Measurements from ENCODE around the gene WARS2. TPM values are rescaled to one million over a fixed set of nuclear protein-coding genes. Genes with fewer than 3 reads are reported as not detected.
"Not testable (repeated sequence)": the region's sequence is repeated elsewhere in the genome, so short reads cannot be mapped to it uniquely, and the experiment has no call there.

Gene WARS2
- total RNA-seq, 2 experiments from 2014 or later = 9.7 to 11.1 TPM

DNA sequence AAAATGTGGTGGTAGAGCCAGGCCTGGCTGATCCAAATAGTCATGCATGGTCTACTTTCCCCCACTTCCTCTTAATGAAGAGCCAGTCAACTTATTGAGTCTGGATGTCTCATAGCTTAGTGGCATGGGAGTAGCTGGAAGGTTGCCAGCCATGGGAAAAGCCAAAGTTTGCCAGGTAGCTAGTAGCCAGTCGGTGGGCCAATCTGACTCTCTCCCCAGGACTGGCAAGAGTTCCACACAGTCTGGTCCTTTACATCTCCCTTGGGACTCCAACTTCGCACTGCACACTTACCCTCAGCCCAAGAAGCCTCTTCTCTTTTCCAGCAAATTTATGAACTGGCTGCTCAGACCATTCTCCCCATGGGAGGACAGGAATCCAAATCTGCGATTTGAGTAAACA is 8.3 kb downstream of the WARS2 start:
- Mint-ChIP-seq H3K27ac (no peak overlapping the region), H3K4me1 (no peaks in the 10 kb centered on the region), H3K4me3 (no peak overlapping the region), H3K36me3 (ENCODE audit: low read depth) (peaks cover 2% of the 10 kb centered on the region), H3K9me3 (no peaks in the 10 kb centered on the region), H3K27me3 (no peaks in the 10 kb centered on the region)
- ChIA-PET CTCF (no interaction called here), POLR2A (interaction anchor here (1.0 kb wide), 1 partner anchor 9 kb away, joined by 4 read pairs; the partner anchor contains the start of gene WARS2)
- DNase-seq = no peak

DNA sequence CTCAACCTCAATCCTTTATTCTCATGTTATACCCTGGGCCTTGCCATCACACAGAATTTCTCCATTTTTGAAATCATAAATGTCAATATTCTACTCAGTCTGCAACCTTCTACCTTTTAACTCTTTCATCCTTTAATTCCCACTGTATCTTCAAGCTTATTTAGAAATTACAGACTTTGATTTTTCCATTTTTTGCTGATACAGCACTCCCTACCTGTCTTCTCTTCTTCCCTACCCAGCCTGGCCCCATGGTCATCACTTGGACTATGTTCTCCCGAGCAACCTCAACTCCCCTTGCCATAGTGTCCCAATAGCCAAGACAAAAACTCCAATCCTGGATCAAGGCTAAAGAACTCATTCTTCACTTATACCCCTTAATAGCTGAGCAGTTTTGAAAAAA is 14.6 kb downstream of the WARS2 start:
- H3K36me3 Mint-ChIP-seq (ENCODE audit: low read depth) = peaks cover 5% of the 10 kb centered on the region
- POLR2A ChIA-PET = interaction anchor here (2.2 kb wide), 1 partner anchor 15 kb away, joined by 6 read pairs; the partner anchor contains the start of gene WARS2
- H3K4me3 Mint-ChIP-seq = no peak overlapping the region
- H3K27ac Mint-ChIP-seq = no peak overlapping the region
- H3K4me1 Mint-ChIP-seq = no peaks in the 10 kb centered on the region
- H3K27me3 Mint-ChIP-seq = no peaks in the 10 kb centered on the region
- no peaks in the 10 kb centered on the region for H3K9me3 Mint-ChIP-seq
- DNase-seq = no peak
- CTCF ChIA-PET = interaction anchor here (0.7 kb wide), 1 partner anchor 79 kb away, joined by 3 read pairs; no protein-coding TSS in a partner anchor

DNA sequence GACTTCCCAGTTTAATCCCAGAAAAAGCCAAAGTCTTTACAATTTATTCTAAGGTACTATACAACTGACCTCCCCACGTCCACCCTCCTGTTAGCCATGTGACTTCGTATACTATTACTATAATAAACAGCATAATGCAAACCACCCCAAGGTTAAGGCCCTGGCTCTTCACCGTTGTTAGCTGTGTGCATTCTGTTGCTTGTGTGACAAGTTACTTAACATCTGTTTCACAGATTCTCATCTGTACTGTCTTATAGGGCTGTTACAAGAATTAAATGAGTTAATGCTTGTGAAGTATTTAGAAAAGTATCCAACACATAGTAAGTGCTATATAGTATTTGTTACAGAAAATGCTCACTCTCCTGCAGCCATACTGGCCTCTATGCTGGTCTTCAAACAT is 15.7 kb downstream of the WARS2 start:
- CTCF ChIA-PET = no interaction called here

DNA sequence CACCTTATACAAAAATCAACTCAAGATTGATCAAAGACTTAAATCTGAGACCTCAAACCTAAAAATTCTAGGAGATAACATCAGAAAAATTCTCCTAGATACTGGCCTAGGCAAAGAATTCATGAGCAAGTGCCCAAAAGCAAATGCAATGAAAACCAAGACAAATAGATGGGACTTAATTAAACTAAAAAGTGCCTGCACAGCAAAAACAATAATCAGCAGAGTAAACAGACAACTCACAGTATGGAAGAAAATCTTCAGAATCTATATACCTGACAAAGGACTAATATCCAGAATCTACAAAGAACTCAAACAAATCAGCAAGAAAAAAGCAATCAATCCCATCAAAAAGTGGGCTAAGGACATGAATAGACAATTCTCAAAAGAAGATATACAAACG is 18.6 kb downstream of the WARS2 start:
- H3K27ac Mint-ChIP-seq; H3K9me3 Mint-ChIP-seq; H3K27me3 Mint-ChIP-seq; POLR2A ChIA-PET; H3K4me1 Mint-ChIP-seq; CTCF ChIA-PET; DNase-seq; H3K4me3 Mint-ChIP-seq; H3K36me3 Mint-ChIP-seq (ENCODE audit: low read depth): not testable (repeated sequence)

More for the DNA sequence above, 15.7 kb downstream of the WARS2 start:
- H3K9me3 Mint-ChIP-seq = peaks cover 1% of the 10 kb centered on the region
- no peaks in the 10 kb centered on the region for H3K27me3 Mint-ChIP-seq
- H3K27ac Mint-ChIP-seq = no peak overlapping the region
- H3K4me3 Mint-ChIP-seq = no peak overlapping the region
- POLR2A ChIA-PET = interaction anchor here (2.2 kb wide), 1 partner anchor 16 kb away, joined by 6 read pairs; the partner anchor contains the start of gene WARS2
- peaks cover 5% of the 10 kb centered on the region for H3K36me3 Mint-ChIP-seq (ENCODE audit: low read depth)
- no peak for DNase-seq
- H3K4me1 Mint-ChIP-seq = no peaks in the 10 kb centered on the region

DNA sequence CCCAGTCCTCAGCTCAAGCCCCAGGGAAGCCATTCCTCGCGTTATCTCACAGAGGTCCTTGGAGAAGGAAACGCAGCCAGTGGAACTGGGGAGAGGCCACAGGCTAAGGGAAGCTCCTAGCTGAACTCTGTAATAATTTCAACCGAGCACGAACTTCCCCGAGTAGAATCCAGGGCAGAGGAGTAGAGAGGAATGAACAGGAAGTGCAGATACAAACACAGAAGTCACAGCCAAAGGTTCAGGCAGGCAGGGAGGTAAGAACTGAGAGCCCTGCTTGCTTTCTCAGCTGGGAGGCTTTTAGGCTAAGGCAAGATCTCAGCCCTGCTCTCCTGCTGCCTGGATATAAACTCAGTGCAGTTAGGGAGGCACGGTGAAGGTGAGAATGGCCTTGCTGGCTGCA is 23.7 kb downstream of the WARS2 start:
- DNase-seq = no peak

DNA sequence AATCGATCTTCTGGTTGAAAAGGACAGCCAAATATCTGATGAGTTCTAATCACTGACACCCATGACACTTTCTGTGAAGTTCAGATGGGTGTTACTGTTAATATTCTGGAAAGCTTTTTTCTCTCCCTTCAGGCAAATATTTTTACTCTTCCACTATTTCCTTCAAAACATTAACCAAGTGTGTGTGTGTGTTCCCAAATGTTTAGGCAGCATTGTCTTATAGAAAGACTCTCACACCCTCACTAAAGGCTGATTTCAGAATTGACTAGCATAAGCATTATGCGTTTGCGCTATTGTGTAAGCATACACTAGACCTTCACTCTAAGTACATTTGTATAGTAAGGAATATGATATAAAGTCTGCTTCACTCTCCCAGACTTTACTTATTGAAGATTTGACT is 24.7 kb downstream of the WARS2 start:
- Mint-ChIP-seq H3K9me3 (peaks cover 2% of the 10 kb centered on the region), H3K27me3 (no peaks in the 10 kb centered on the region), H3K36me3 (ENCODE audit: low read depth) (peaks cover 2% of the 10 kb centered on the region), H3K4me3 (no peak overlapping the region), H3K27ac (no peak overlapping the region), H3K4me1 (no peaks in the 10 kb centered on the region)
- POLR2A ChIA-PET = no interaction called here
- CTCF ChIA-PET = no interaction called here
- DNase-seq = no peak

More for the DNA sequence above, 23.7 kb downstream of the WARS2 start:
- POLR2A ChIA-PET = no interaction called here
- H3K27me3 Mint-ChIP-seq = no peaks in the 10 kb centered on the region
- no peak overlapping the region for H3K4me3 Mint-ChIP-seq
- CTCF ChIA-PET = no interaction called here
- peaks cover 2% of the 10 kb centered on the region for H3K9me3 Mint-ChIP-seq
- H3K4me1 Mint-ChIP-seq = no peaks in the 10 kb centered on the region
- no peak overlapping the region for H3K27ac Mint-ChIP-seq
- H3K36me3 Mint-ChIP-seq (ENCODE audit: low read depth) = peaks cover 2% of the 10 kb centered on the region

DNA sequence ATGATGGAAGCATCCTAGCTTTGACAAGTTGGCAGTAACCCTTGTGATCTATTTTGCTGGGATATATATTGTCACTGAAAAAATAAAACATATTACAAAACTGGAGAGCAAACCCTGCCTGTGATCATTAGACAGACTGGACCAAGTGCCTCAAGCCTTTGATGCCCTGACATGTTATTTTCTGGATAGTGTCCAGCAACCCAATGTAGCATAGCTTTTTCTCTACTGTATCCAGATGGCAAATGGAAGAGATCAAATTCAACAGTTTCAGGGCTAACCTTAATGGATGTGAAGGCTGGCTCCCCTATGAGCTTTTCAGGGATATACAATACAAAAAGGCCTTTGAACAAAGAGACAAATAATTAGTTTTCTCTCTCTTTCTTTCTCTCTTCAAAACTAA is 25.1 kb downstream of the WARS2 start:
- H3K4me3 Mint-ChIP-seq = no peak overlapping the region
- H3K36me3 Mint-ChIP-seq (ENCODE audit: low read depth) = peaks cover 2% of the 10 kb centered on the region
- no peak for DNase-seq
- peaks cover 2% of the 10 kb centered on the region for H3K9me3 Mint-ChIP-seq
- no peaks in the 10 kb centered on the region for H3K4me1 Mint-ChIP-seq
- no peak overlapping the region for H3K27ac Mint-ChIP-seq
- no peaks in the 10 kb centered on the region for H3K27me3 Mint-ChIP-seq
- ChIA-PET POLR2A (no interaction called here), CTCF (no interaction called here)

DNA sequence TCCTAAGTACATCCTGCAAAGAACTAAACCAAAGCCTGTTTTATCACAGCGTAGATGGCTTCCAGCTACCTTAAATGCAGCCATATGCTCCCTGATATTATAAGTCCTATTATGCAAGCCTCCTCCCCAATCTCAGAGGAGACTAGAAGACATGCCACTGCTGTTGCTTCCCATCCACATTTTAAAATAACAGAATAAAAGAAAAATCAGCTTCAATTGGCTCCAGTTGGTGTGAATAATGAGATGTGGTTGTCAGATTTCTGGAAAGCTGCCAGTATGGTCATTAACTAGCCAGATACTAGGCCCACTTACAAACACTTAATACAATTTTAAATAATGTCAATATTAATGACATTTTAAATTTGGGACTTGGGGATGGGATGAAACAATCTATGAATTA is 25.7 kb downstream of the WARS2 start:
- no peaks in the 10 kb centered on the region for H3K27me3 Mint-ChIP-seq
- H3K27ac Mint-ChIP-seq = no peak overlapping the region
- no peak overlapping the region for H3K4me3 Mint-ChIP-seq
- H3K4me1 Mint-ChIP-seq = no peaks in the 10 kb centered on the region
- no peak for DNase-seq
- peaks cover 2% of the 10 kb centered on the region for H3K36me3 Mint-ChIP-seq (ENCODE audit: low read depth)
- H3K9me3 Mint-ChIP-seq = peaks cover under 1% of the 10 kb centered on the region
- ChIA-PET CTCF (no interaction called here), POLR2A (no interaction called here)

DNA sequence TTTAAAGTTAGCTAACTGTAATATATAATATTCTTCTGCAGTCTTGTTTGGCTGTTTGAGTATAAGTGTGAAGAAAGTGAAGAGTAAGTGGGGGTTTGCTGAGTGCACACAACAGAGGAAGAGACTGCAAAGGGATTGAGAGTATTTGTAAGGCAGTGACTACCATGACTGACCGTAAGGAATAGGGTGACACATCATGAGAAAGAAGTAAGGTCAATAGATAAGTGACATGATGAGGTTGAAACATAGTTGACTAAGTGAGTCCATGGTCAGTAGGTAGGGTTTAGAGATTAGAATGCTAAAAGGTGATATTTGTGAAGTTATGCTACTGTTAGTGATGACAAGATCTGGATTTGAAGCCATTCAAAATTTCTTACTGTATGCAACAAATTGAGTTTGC is 27.7 kb downstream of the WARS2 start:
- H3K27ac Mint-ChIP-seq = no peak overlapping the region
- no peak for DNase-seq
- no peak overlapping the region for H3K4me3 Mint-ChIP-seq
- H3K4me1 Mint-ChIP-seq = no peaks in the 10 kb centered on the region
- ChIA-PET CTCF (no interaction called here), POLR2A (no interaction called here)
- H3K36me3 Mint-ChIP-seq (ENCODE audit: low read depth) = no peaks in the 10 kb centered on the region
- H3K27me3 Mint-ChIP-seq = no peaks in the 10 kb centered on the region
- H3K9me3 Mint-ChIP-seq = no peaks in the 10 kb centered on the region

DNA sequence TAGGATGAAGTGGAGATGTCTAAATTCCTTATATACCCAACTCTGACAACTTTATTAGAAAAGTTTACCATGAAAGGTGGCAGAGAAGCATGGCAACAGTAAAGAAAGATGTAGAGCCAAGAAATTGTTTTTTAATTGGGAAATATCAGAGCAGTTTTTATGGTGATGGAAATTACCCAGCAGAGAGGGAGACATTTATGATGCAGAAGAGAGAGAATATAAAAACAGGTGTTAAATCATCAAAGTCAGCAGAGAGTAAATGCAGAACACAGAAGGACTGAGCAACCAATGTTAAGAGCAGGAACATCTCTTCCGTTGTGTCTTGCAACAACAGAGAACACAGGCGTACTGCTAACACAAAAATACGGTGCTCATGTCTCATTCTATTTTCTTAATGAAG is 28.2 kb downstream of the WARS2 start:
- H3K27me3 Mint-ChIP-seq = no peaks in the 10 kb centered on the region

DNA sequence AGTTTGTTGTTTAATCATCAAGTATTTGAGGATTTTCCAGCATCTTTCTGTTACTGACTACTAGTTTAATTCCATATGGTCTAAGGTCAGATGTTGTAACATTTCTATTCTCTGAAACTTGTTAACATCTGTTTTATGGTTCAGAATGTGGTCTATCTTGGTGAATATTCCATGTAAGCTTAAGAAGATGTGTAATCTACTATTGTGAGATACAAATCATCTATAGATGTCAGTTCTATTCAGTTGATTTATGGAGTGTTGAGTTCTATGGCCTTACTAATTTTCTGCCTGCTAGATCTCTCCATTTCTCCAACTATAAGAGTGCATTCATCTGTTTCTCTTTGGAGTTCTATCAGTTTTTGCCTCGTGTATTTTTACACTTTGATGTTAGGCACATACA is 31.5 kb downstream of the WARS2 start:
- Mint-ChIP-seq H3K27me3 (no peaks in the 10 kb centered on the region), H3K27ac (no peak overlapping the region), H3K4me3 (no peak overlapping the region), H3K9me3 (no peaks in the 10 kb centered on the region), H3K36me3 (ENCODE audit: low read depth) (no peaks in the 10 kb centered on the region), H3K4me1 (no peaks in the 10 kb centered on the region)
- POLR2A ChIA-PET = no interaction called here
- DNase-seq = no peak
- CTCF ChIA-PET = no interaction called here

More for the DNA sequence above, 28.2 kb downstream of the WARS2 start:
- H3K27ac Mint-ChIP-seq = no peak overlapping the region
- DNase-seq = no peak
- no peaks in the 10 kb centered on the region for H3K9me3 Mint-ChIP-seq
- POLR2A ChIA-PET = no interaction called here
- no peaks in the 10 kb centered on the region for H3K4me1 Mint-ChIP-seq
- CTCF ChIA-PET = no interaction called here
- no peaks in the 10 kb centered on the region for H3K36me3 Mint-ChIP-seq (ENCODE audit: low read depth)
- no peak overlapping the region for H3K4me3 Mint-ChIP-seq

DNA sequence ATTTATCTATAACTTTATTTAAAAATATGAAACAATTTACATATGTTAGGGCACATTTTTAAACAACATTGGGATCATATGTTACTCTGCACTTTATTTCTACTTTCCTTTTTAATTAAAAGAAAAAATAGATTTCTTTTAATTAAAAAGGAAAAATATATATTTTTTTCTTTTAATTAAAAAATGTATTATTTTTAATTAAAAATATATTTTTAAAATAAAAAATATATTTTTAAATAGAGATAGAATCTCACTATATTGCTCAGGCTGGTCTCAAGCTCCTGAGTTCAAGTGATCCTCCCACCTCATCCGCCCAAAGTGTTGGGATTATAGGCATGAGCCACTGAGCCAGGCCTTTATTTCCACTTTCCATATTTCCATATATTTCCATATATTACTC is 36.7 kb downstream of the WARS2 start:
- POLR2A ChIA-PET = no interaction called here
- CTCF ChIA-PET = no interaction called here
- H3K9me3 Mint-ChIP-seq = peaks cover 2% of the 10 kb centered on the region

DNA sequence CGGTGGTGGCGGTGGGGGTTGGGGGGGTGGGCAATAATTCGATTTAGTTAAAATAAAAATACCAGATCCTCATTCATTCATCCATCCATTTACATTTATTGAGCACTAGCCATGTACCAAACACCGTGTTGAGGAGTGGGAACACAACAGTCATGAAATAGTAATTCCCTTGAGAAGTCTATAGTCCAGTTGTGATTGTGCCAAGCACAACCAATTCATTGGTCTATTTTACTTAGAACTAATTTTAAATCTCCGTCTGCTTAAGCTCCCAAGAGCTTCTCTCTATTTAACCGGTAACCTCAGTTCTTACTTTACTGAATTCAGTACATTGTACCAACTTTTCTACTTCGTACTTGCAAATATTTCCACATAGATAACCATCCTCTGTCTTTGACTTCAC is 38.4 kb downstream of the WARS2 start:
- ChIA-PET POLR2A (no interaction called here), CTCF (no interaction called here)
- Mint-ChIP-seq H3K4me1 (no peaks in the 10 kb centered on the region), H3K27me3 (no peaks in the 10 kb centered on the region), H3K27ac (no peak overlapping the region), H3K9me3 (peaks cover 2% of the 10 kb centered on the region), H3K4me3 (no peak overlapping the region), H3K36me3 (ENCODE audit: low read depth) (no peaks in the 10 kb centered on the region)
- no peak for DNase-seq

More for the DNA sequence above, 36.7 kb downstream of the WARS2 start:
- no peak overlapping the region for H3K4me3 Mint-ChIP-seq
- no peak overlapping the region for H3K27ac Mint-ChIP-seq
- no peaks in the 10 kb centered on the region for H3K27me3 Mint-ChIP-seq
- no peaks in the 10 kb centered on the region for H3K4me1 Mint-ChIP-seq
- DNase-seq = no peak
- H3K36me3 Mint-ChIP-seq (ENCODE audit: low read depth) = no peaks in the 10 kb centered on the region

DNA sequence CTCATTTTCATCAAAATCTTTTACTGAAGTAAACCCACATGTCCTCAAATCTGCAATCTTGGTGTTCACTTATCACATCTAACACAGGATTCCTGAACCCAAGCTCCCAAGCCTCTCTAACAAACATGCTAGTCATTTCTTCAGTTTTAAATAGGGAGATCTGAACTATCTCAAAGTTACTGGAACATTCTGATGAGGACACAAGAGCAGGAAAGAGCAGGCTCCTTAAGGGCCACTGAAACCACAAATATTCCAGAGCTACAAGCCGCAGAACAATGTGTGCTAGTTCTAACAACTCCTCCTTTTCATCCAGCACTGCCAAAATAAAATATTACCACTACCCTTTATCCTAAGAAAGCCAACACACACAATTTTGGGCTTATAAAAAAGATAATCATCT is 38.9 kb downstream of the WARS2 start:
- no peak overlapping the region for H3K4me3 Mint-ChIP-seq
- no peaks in the 10 kb centered on the region for H3K27me3 Mint-ChIP-seq
- no peaks in the 10 kb centered on the region for H3K4me1 Mint-ChIP-seq
- H3K27ac Mint-ChIP-seq = no peak overlapping the region
- ChIA-PET POLR2A (no interaction called here), CTCF (no interaction called here)
- no peak for DNase-seq
- H3K36me3 Mint-ChIP-seq (ENCODE audit: low read depth) = no peaks in the 10 kb centered on the region
- peaks cover 2% of the 10 kb centered on the region for H3K9me3 Mint-ChIP-seq

DNA sequence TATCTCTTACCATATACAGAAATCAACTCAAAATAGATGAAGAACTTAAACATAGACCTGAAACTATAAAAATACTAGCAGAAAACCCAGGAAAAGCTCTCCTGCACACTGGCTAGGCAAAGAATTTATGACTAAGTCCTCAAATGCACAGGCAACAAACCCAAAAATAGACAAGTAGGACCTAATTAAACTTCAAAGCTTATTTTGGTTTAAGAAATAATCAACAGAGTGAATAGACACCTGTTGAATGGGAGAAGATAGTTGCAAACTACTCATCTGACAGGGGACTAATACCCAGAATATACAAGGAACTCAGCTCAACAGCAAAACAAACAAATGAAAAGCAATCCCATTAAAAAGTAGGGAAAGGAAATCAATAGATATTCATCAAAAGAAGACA is 40.7 kb downstream of the WARS2 start:
- Mint-ChIP-seq H3K4me1 (no peaks in the 10 kb centered on the region), H3K27me3 (no peaks in the 10 kb centered on the region), H3K4me3 (no peak overlapping the region), H3K27ac (no peak overlapping the region), H3K36me3 (ENCODE audit: low read depth) (no peaks in the 10 kb centered on the region), H3K9me3 (peaks cover 2% of the 10 kb centered on the region)
- POLR2A ChIA-PET = no interaction called here
- DNase-seq = no peak
- CTCF ChIA-PET = no interaction called here

Data from activated CD4-positive, alpha-beta memory T cell treated with anti-CD3 and anti-CD28 coated beads, Interleukin-2, amount 10 ng/mL, durations not matched to agents 7 days and 5 days (primary cell).